ENCODE data around the gene FAM135A.
"Not testable (repeated sequence)": the region's sequence is repeated elsewhere in the genome, so short reads cannot be mapped to it uniquely, and the experiment has no call there.

Gene FAM135A

GRCh38 chr6:70547313-70547712 lies 134.0 kb downstream of the FAM135A start:
- no peak for DNase-seq (ENCODE audit: low read depth in 2 of 2)

GRCh38 chr6:70547905-70548304 lies 134.6 kb downstream of the FAM135A start:
- no peak for DNase-seq (ENCODE audit: low read depth in 2 of 2)

- DNase-seq (ENCODE audit: low read depth in 2 of 2) = no peak
These were observed 136.0 kb downstream of the FAM135A start for GRCh38 chr6:70549327-70549726.

GRCh38 chr6:70551566-70551965 lies 138.3 kb downstream of the FAM135A start:
- no peak for DNase-seq (ENCODE audit: low read depth in 2 of 2)

GRCh38 chr6:70552286-70552940 lies 139.1 kb downstream of the FAM135A start:
- not testable (repeated sequence) for DNase-seq (ENCODE audit: low read depth in 2 of 2)

GRCh38 chr6:70552974-70553373 lies 139.7 kb downstream of the FAM135A start:
- no peak for DNase-seq (ENCODE audit: low read depth in 2 of 2)

GRCh38 chr6:70557998-70558397 lies 144.7 kb downstream of the FAM135A start:
- DNase-seq (ENCODE audit: low read depth in 2 of 2) = no peak

GRCh38 chr6:70562401-70562800 lies 149.1 kb downstream of the FAM135A start:
- DNase-seq (ENCODE audit: low read depth in 2 of 2) = not testable (repeated sequence)

- DNase-seq (ENCODE audit: low read depth in 2 of 2) = no peak
These were observed 150.2 kb downstream of the FAM135A start for GRCh38 chr6:70563530-70563929.

GRCh38 chr6:70566751-70567382 lies 153.6 kb downstream of the FAM135A start, which contains the start of gene SDHAF4:
TSS of gene SDHAF4 (plus strand) at chr6:70566930. CDS start at chr6:70566941, 11 bp downstream.
- DNase-seq (ENCODE audit: low read depth in 2 of 2) = peak; percentile 83 to 89

- no peak for DNase-seq (ENCODE audit: low read depth in 2 of 2)
These were observed 161.3 kb downstream of the FAM135A start for GRCh38 chr6:70574643-70575042.

- DNase-seq (ENCODE audit: low read depth in 2 of 2) = no peak
These were observed 162.7 kb downstream of the FAM135A start for GRCh38 chr6:70575899-70576495.

GRCh38 chr6:70586114-70586513 lies 172.8 kb downstream of the FAM135A start:
- no peak for DNase-seq (ENCODE audit: low read depth in 2 of 2)

GRCh38 chr6:70590400-70590799 lies 177.1 kb downstream of the FAM135A start:
- no peak for DNase-seq (ENCODE audit: low read depth in 2 of 2)

- DNase-seq (ENCODE audit: low read depth in 2 of 2) = no peak
These were observed 179.2 kb downstream of the FAM135A start for GRCh38 chr6:70592391-70593117.

- DNase-seq (ENCODE audit: low read depth in 2 of 2) = no peak
These were observed 179.8 kb downstream of the FAM135A start for GRCh38 chr6:70593118-70593486.

- DNase-seq (ENCODE audit: low read depth in 2 of 2) = no peak
These were observed 185.9 kb downstream of the FAM135A start for GRCh38 chr6:70599187-70599586.

GRCh38 chr6:70601014-70601413 lies 187.7 kb downstream of the FAM135A start:
- DNase-seq (ENCODE audit: low read depth in 2 of 2) = no peak

GRCh38 chr6:70604254-70604653 lies 190.9 kb downstream of the FAM135A start:
- DNase-seq (ENCODE audit: low read depth in 2 of 2) = no peak

- not testable (repeated sequence) for DNase-seq (ENCODE audit: low read depth in 2 of 2)
These were observed 194.1 kb downstream of the FAM135A start for GRCh38 chr6:70607371-70607770.

GRCh38 chr6:70609181-70609580 lies 195.9 kb downstream of the FAM135A start:
- DNase-seq (ENCODE audit: low read depth in 2 of 2) = not testable (repeated sequence)
